Muscle layer of colon (tissue), 2 donors: ENCODE data around the gene RXYLT1.
"Not testable (repeated sequence)": the region's sequence is repeated elsewhere in the genome, so short reads cannot be mapped to it uniquely, and the experiment has no call there.

ENCODE experiments used
- H3K27ac ChIP-seq: one replicate; pipeline ENCODE4 v1.7.0; 2013; ENCODE audit warnings: low read depth, mild to moderate bottlenecking, low read length, moderate library complexity
- H3K27me3 ChIP-seq, 2 donors: one replicate each; pipeline ENCODE4 v1.7.0; 2013; ENCODE audit warnings: low read length in 2 of 2, mild to moderate bottlenecking in 2 of 2; ENCODE audit not compliant: insufficient read depth in 2 of 2, control insufficient read depth in 1 of 2
- H3K36me3 ChIP-seq: one replicate; pipeline ENCODE4 v1.7.0; 2013; ENCODE audit warnings: mild to moderate bottlenecking, low read length; ENCODE audit not compliant: insufficient read depth
- H3K4me1 ChIP-seq: one replicate; pipeline ENCODE4 v1.7.0; 2013; ENCODE audit warnings: mild to moderate bottlenecking, low read length; ENCODE audit not compliant: insufficient read depth
- H3K4me3 ChIP-seq, 2 donors: one replicate each; pipeline ENCODE4 v1.7.0; 2013; ENCODE audit warnings: low read length in 2 of 2, low read depth in 1 of 2, mild to moderate bottlenecking in 1 of 2, moderate library complexity in 1 of 2
- H3K9ac ChIP-seq: one replicate; pipeline ENCODE4 v1.7.0; 2013; ENCODE audit warnings: low read length
- H3K9me3 ChIP-seq: one replicate; pipeline ENCODE4 v1.7.0; 2013; ENCODE audit warnings: mild to moderate bottlenecking, low read length
- donor health status: abdominal sarcoma.
- donor health status: Adenocarcinoma of cecum.

RXYLT1 gene

GRCh38 chr12:63823040-63823439 is 43.3 kb downstream of the RXYLT1 start:
- H3K36me3 ChIP-seq = no peaks in the 10 kb centered on the region
- no peak overlapping the region for H3K9ac ChIP-seq
- no peaks in the 10 kb centered on the region for H3K4me1 ChIP-seq
- H3K27me3 ChIP-seq = no peaks in the 10 kb centered on the region
- no peak overlapping the region for H3K27ac ChIP-seq
- H3K9me3 ChIP-seq = no peaks in the 10 kb centered on the region
- H3K4me3 ChIP-seq = no peak overlapping the region

- no peak overlapping the region for H3K4me3 ChIP-seq
- no peak overlapping the region for H3K9ac ChIP-seq
- H3K9me3 ChIP-seq = no peaks in the 10 kb centered on the region
- no peak overlapping the region for H3K27ac ChIP-seq
- no peaks in the 10 kb centered on the region for H3K4me1 ChIP-seq
- no peaks in the 10 kb centered on the region for H3K36me3 ChIP-seq
- no peaks in the 10 kb centered on the region for H3K27me3 ChIP-seq
Measured at GRCh38 chr12:63826006-63826585, 46.4 kb downstream of the RXYLT1 start.

DNA sequence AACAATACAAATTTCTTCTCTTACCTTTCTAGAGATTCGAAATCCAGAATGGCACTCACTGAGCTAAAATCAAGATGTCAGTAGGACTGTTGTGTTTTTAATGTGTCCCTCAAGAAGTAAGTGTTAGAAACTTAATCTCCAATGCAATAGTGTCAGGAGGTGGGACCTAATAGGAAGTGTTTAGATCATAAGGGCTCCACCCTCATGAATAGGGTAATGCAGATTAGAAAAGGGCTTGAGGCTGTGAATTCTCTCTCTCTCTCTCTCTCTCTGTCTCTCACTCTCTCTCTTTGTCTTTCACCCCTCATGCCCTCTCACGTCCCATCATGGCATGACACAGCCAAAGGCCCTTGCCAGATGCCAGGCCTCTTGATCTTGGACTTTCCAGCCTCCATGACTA is 49.2 kb downstream of the RXYLT1 start:
- no peaks in the 10 kb centered on the region for H3K36me3 ChIP-seq

GRCh38 chr12:63836046-63836445 is 56.3 kb downstream of the RXYLT1 start:
- no peaks in the 10 kb centered on the region for H3K4me1 ChIP-seq
- H3K27me3 ChIP-seq = no peaks in the 10 kb centered on the region
- H3K4me3 ChIP-seq = no peak overlapping the region
- H3K36me3 ChIP-seq = no peaks in the 10 kb centered on the region
- no peak overlapping the region for H3K9ac ChIP-seq
- H3K9me3 ChIP-seq = no peaks in the 10 kb centered on the region
- no peak overlapping the region for H3K27ac ChIP-seq

More for the DNA sequence above, 49.2 kb downstream of the RXYLT1 start:
- no peak overlapping the region for H3K27ac ChIP-seq
- H3K4me3 ChIP-seq = no peak overlapping the region
- no peaks in the 10 kb centered on the region for H3K4me1 ChIP-seq
- H3K9me3 ChIP-seq = no peaks in the 10 kb centered on the region
- no peaks in the 10 kb centered on the region for H3K27me3 ChIP-seq
- H3K9ac ChIP-seq = no peak overlapping the region

GRCh38 chr12:63836936-63837335 is 57.2 kb downstream of the RXYLT1 start:
- no peak overlapping the region for H3K4me3 ChIP-seq
- no peak overlapping the region for H3K27ac ChIP-seq
- H3K27me3 ChIP-seq = no peaks in the 10 kb centered on the region
- no peaks in the 10 kb centered on the region for H3K4me1 ChIP-seq
- no peaks in the 10 kb centered on the region for H3K9me3 ChIP-seq
- H3K36me3 ChIP-seq = no peaks in the 10 kb centered on the region
- H3K9ac ChIP-seq = no peak overlapping the region

- H3K27ac ChIP-seq = no peak overlapping the region
- no peaks in the 10 kb centered on the region for H3K4me1 ChIP-seq
- no peaks in the 10 kb centered on the region for H3K27me3 ChIP-seq
- H3K9ac ChIP-seq = no peak overlapping the region
- no peaks in the 10 kb centered on the region for H3K9me3 ChIP-seq
- no peaks in the 10 kb centered on the region for H3K36me3 ChIP-seq
- H3K4me3 ChIP-seq = no peak overlapping the region
Measured at GRCh38 chr12:63838411-63838810, 58.7 kb downstream of the RXYLT1 start.

DNA sequence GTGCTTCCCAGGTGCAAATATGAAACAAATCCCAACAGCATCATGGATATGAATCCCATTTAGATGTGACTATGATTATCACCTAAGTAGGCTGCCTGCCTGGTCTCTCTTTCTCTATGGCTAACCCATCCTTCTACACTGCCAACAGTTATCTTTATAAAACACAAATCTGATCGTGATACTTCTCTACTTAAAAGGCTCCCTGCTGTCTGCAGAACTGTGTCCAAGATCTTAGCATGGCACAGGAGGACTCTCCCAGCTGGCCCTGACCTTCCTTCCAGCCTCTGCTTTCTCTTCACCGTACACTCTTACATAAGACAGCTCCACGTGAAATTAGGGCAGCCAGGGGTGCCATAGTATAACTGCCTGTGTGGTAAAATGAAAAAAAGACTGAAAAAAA is 61.3 kb downstream of the RXYLT1 start:
- no peaks in the 10 kb centered on the region for H3K36me3 ChIP-seq
- no peaks in the 10 kb centered on the region for H3K9me3 ChIP-seq
- no peak overlapping the region for H3K9ac ChIP-seq
- H3K27ac ChIP-seq = no peak overlapping the region
- peaks cover 9% of the 10 kb centered on the region for H3K4me1 ChIP-seq
- H3K4me3 ChIP-seq = no peak overlapping the region
- H3K27me3 ChIP-seq = no peaks in the 10 kb centered on the region

GRCh38 chr12:63841571-63841970 is 61.9 kb downstream of the RXYLT1 start:
- H3K9ac ChIP-seq = no peak overlapping the region
- H3K4me1 ChIP-seq = peaks cover 15% of the 10 kb centered on the region
- H3K27ac ChIP-seq = no peak overlapping the region
- no peak overlapping the region for H3K4me3 ChIP-seq
- H3K9me3 ChIP-seq = no peaks in the 10 kb centered on the region
- H3K27me3 ChIP-seq = no peaks in the 10 kb centered on the region
- H3K36me3 ChIP-seq = no peaks in the 10 kb centered on the region

DNA sequence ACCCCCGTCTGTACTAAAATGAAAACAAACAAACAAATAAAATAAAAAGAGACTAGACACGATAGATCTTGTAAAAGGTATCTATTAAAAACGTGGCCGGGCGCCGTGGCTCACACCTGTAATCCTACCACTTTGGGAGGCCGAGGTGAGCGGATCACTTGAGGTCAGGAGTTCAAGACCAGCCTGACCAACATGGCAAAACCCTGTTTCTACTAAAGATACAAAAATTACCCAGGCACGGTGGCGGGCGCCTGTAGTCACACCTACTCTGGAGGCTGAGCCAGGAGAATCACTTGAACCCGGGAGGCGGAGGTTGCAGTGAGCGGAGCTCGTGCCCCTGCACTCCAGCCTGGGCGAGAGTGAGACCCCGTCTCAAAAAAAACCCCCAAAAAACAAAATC is 63.0 kb downstream of the RXYLT1 start:
- not testable (repeated sequence) for H3K9me3 ChIP-seq, H3K36me3 ChIP-seq, H3K9ac ChIP-seq, H3K27me3 ChIP-seq
- peak overlapping the region in 1 of 2 donors; percentile 97 for H3K4me3 ChIP-seq
- peak overlapping the region; percentile 85 for H3K27ac ChIP-seq
- peaks cover 18% of the 10 kb centered on the region for H3K4me1 ChIP-seq

- H3K36me3 ChIP-seq = no peaks in the 10 kb centered on the region
- H3K27ac ChIP-seq = peak overlapping the region; percentile 85
- H3K4me3 ChIP-seq = peak overlapping the region; percentile 63 to 97
- no peaks in the 10 kb centered on the region for H3K27me3 ChIP-seq
- H3K4me1 ChIP-seq = peaks cover 18% of the 10 kb centered on the region
- no peaks in the 10 kb centered on the region for H3K9me3 ChIP-seq
- H3K9ac ChIP-seq = peak overlapping the region; percentile 40
Measured at GRCh38 chr12:63843254-63843720, 63.6 kb downstream of the RXYLT1 start.

DNA sequence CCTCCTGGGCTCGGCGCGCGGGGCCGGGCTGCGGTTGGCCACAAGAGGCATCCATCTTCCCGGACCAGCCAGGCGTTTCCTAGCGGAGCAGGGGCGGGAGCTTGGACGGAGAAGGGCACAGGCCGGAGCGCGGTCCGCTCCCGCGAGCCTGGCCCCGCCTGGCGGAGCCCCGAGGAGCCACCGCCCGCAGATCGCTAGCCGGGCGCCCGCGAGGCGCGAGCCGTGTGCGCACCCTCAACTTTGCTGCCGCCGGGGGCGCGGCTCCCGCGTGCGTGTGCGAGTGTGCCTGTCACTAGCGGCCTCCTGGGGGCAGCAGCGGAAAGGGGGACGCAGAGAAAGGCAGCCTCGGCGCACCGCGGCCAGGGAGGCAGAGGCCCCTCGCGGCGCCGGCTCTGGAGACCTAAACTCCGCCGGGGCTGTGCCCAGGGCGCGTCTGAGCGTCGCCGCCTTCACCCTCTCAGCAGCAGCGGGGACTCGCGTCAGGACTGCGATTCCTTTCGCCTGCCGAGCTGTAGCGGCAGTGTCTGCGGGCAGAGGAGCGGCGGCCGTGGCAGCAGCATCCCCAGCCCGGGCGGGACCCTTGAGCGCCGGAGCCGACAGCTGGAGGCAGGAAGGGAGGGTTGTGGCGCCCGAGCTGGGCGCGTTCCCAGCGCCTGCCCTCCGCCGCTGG is 64.1 kb downstream of the RXYLT1 start:
- Histone ChIP-seq H3K9me3 (no peaks in the 10 kb centered on the region), H3K36me3 (no peaks in the 10 kb centered on the region), H3K4me1 (peaks cover 18% of the 10 kb centered on the region), H3K27me3 (no peaks in the 10 kb centered on the region), H3K4me3 (peak overlapping the region; percentile 63 to 97), H3K27ac (peak overlapping the region; percentile 85), H3K9ac (peak overlapping the region; percentile 90)
